A673 (cell line): ENCODE data around the gene SLC5A2. TPM values are rescaled to one million over a fixed set of nuclear protein-coding genes. Genes with fewer than 3 reads are reported as not detected.

Source experiments
- BruUV-seq: library from RNA; stranded (reverse); fragments of 400-500 nt; replicated peaks from 2 replicates; lab custom pipeline; 2021; lab: Mats Ljungman, UMichigan
- CTCF ChIA-PET: fragments of 300-600 bp; sonication (Branson Sonifier 250); formaldehyde crosslinking; loops from one replicate; lab custom pipeline; 2022; ENCODE audit warnings: antibody characterized with exemption; lab: Charles Lee
- POLR2A ChIA-PET: fragments of 300-600 bp; sonication (Branson Sonifier 250); formaldehyde crosslinking; loops from one replicate; lab custom pipeline; 2022; ENCODE audit warnings: antibody characterized with exemption; ENCODE audit not compliant: low non-redundant PET; lab: Charles Lee
- DNase-seq: peaks from one replicate; pipeline ENCODE4 v3.0.0-alpha.2; 2015; ENCODE audit warnings: low spot score
- H3K27ac ChIP-seq: fragments of 200-600 bp; sonication (generic); 2 replicates; pipeline ENCODE4 v1.5.1; 2016; ENCODE audit warnings: mixed run types, low read depth, mild to moderate bottlenecking, mixed read lengths, antibody characterized with exemption, low read length; ENCODE audit not compliant: poor library complexity, severe bottlenecking
- H3K27me3 ChIP-seq: fragments of 200-600 bp; sonication (generic); replicated peaks from 2 replicates; pipeline ENCODE4 v1.6.1; 2017; ENCODE audit warnings: mixed run types, low read depth, mild to moderate bottlenecking, mixed read lengths, antibody characterized with exemption, low read length; ENCODE audit not compliant: insufficient read depth, poor library complexity
- H3K36me3 ChIP-seq: fragments of 200-600 bp; sonication (generic); 2 replicates; pipeline ENCODE4 v1.6.1; 2016; ENCODE audit warnings: mixed run types, mild to moderate bottlenecking, mixed read lengths, antibody characterized with exemption, low read length; ENCODE audit not compliant: insufficient read depth, poor library complexity, severe bottlenecking
- H3K4me1 ChIP-seq: fragments of 200-600 bp; sonication (generic); 2 replicates; pipeline ENCODE4 v1.6.1; 2017; ENCODE audit warnings: mixed run types, mild to moderate bottlenecking, mixed read lengths, antibody characterized with exemption, low read length; ENCODE audit not compliant: insufficient read depth, poor library complexity, severe bottlenecking
- H3K4me3 ChIP-seq: fragments of 200-600 bp; sonication (generic); 2 replicates; pipeline ENCODE4 v1.5.1; 2016; ENCODE audit warnings: low read depth, mixed run types, mild to moderate bottlenecking, mixed read lengths, low read length; ENCODE audit not compliant: poor library complexity, severe bottlenecking
- H3K9me3 ChIP-seq: fragments of 200-600 bp; sonication (generic); 2 replicates; pipeline ENCODE4 v1.6.1; 2016; ENCODE audit warnings: mixed run types, low read depth, mild to moderate bottlenecking, mixed read lengths, antibody characterized with exemption, low read length; ENCODE audit not compliant: poor library complexity, severe bottlenecking
- CTCF ChIP-seq: fragments of 300-800, 200-600 bp; sonication (generic); conservative IDR thresholded peaks from 2 replicates; pipeline ENCODE4 v1.5.1; 2017; ENCODE audit warnings: low read depth, mild to moderate bottlenecking, antibody characterized with exemption, low read length, moderate library complexity, mixed read lengths
- EZH2 ChIP-seq: fragments of 200-600 bp; sonication (generic); IDR thresholded peaks from 2 replicates; pipeline ENCODE4 v1.6.1; 2017; ENCODE audit warnings: borderline replicate concordance, low read depth, mild to moderate bottlenecking, mixed read lengths, antibody characterized with exemption, low read length; ENCODE audit not compliant: poor library complexity, severe bottlenecking
- intact Hi-C: fragments of 100-400 bp; cut with micrococcal nuclease; formaldehyde crosslinking; loops from one replicate; pipeline ENCODE4 v1.10.0; 2022; ENCODE audit not compliant: unreplicated experiment
- total RNA-seq: library from RNA; stranded (reverse); gene quantifications from 2 replicates; pipeline ENCODE4 v1.2.3, GENCODE V29; 2021

Gene SLC5A2
- total RNA-seq, 1 experiment from 2014 or later = not detected

GRCh38 chr16:31499928-31500327 lies 17.0 kb downstream of the SLC5A2 start:
- POLR2A ChIA-PET = no interaction called here
- no peaks in the 10 kb centered on the region for H3K4me1 ChIP-seq
- peaks cover 11% of the 10 kb centered on the region for H3K36me3 ChIP-seq
- no peak overlapping the region for H3K27ac ChIP-seq
- no peaks in the 10 kb centered on the region for H3K27me3 ChIP-seq
- CTCF ChIA-PET = no interaction called here
- no peak for DNase-seq
- intact Hi-C loops = no loop called here
- H3K9me3 ChIP-seq = no peaks in the 10 kb centered on the region
- H3K4me3 ChIP-seq = no peak overlapping the region
- no TSS peak for BruUV-seq
- TF ChIP-seq EZH2 = no peak
- no peak for TF ChIP-seq CTCF

- no peak for DNase-seq
- CTCF ChIA-PET = no interaction called here
- no TSS peak for BruUV-seq
- Histone ChIP-seq H3K27me3 (no peaks in the 10 kb centered on the region), H3K27ac (no peak overlapping the region), H3K4me1 (no peaks in the 10 kb centered on the region), H3K4me3 (no peak overlapping the region), H3K9me3 (no peaks in the 10 kb centered on the region), H3K36me3 (peaks cover 19% of the 10 kb centered on the region)
- intact Hi-C loops = no loop called here
- POLR2A ChIA-PET = no interaction called here
- TF ChIP-seq CTCF (no peak), EZH2 (no peak)
Measured at GRCh38 chr16:31501226-31501965, 18.5 kb downstream of the SLC5A2 start.

GRCh38 chr16:31501966-31502348 lies 19.0 kb downstream of the SLC5A2 start:
- CTCF ChIA-PET = no interaction called here
- Histone ChIP-seq H3K4me3 (no peak overlapping the region), H3K27ac (no peak overlapping the region), H3K27me3 (no peaks in the 10 kb centered on the region), H3K4me1 (peaks cover 3% of the 10 kb centered on the region), H3K9me3 (no peaks in the 10 kb centered on the region), H3K36me3 (peaks cover 19% of the 10 kb centered on the region)
- TF ChIP-seq CTCF = no peak
- TF ChIP-seq EZH2 = no peak
- POLR2A ChIA-PET = no interaction called here
- no TSS peak for BruUV-seq
- intact Hi-C loops = no loop called here
- no peak for DNase-seq
